ENCODE results near the gene CACNA1C.

The CACNA1C gene

GRCh38 chr12:2669560-2669959, 616.8 kb downstream of the CACNA1C start:
- FAIRE-seq (no peak), DNase-seq (ENCODE audit: insufficient read length, low spot score) (no peak)
- TF ChIP-seq, protein P1, sequence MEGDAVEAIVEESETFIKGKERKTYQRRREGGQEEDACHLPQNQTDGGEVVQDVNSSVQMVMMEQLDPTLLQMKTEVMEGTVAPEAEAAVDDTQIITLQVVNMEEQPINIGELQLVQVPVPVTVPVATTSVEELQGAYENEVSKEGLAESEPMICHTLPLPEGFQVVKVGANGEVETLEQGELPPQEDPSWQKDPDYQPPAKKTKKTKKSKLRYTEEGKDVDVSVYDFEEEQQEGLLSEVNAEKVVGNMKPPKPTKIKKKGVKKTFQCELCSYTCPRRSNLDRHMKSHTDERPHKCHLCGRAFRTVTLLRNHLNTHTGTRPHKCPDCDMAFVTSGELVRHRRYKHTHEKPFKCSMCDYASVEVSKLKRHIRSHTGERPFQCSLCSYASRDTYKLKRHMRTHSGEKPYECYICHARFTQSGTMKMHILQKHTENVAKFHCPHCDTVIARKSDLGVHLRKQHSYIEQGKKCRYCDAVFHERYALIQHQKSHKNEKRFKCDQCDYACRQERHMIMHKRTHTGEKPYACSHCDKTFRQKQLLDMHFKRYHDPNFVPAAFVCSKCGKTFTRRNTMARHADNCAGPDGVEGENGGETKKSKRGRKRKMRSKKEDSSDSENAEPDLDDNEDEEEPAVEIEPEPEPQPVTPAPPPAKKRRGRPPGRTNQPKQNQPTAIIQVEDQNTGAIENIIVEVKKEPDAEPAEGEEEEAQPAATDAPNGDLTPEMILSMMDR (IDR thresholded peaks at IDR 0.05; ENCODE audit: insufficient read depth, missing control alignments), result no peak

GRCh38 chr12:2672863-2673262, 620.1 kb downstream of the CACNA1C start:
- TF ChIP-seq, protein P1 (IDR thresholded peaks at IDR 0.05; ENCODE audit: insufficient read depth, missing control alignments), result no peak
- DNase-seq (ENCODE audit: insufficient read length, low spot score) (no peak), FAIRE-seq (no peak)

- DNase-seq (ENCODE audit: insufficient read length, low spot score) (no peak), FAIRE-seq (no peak)
- TF ChIP-seq, protein P1 (IDR thresholded peaks at IDR 0.05; ENCODE audit: insufficient read depth, missing control alignments), result no peak
Observed at GRCh38 chr12:2673966-2674810, 621.4 kb downstream of the CACNA1C start.

- DNase-seq (ENCODE audit: insufficient read length, low spot score) (no peak), FAIRE-seq (no peak)
- TF ChIP-seq, protein P1 (IDR thresholded peaks at IDR 0.05; ENCODE audit: insufficient read depth, missing control alignments), result no peak
Observed at GRCh38 chr12:2675776-2676175, 623.0 kb downstream of the CACNA1C start.

DNA sequence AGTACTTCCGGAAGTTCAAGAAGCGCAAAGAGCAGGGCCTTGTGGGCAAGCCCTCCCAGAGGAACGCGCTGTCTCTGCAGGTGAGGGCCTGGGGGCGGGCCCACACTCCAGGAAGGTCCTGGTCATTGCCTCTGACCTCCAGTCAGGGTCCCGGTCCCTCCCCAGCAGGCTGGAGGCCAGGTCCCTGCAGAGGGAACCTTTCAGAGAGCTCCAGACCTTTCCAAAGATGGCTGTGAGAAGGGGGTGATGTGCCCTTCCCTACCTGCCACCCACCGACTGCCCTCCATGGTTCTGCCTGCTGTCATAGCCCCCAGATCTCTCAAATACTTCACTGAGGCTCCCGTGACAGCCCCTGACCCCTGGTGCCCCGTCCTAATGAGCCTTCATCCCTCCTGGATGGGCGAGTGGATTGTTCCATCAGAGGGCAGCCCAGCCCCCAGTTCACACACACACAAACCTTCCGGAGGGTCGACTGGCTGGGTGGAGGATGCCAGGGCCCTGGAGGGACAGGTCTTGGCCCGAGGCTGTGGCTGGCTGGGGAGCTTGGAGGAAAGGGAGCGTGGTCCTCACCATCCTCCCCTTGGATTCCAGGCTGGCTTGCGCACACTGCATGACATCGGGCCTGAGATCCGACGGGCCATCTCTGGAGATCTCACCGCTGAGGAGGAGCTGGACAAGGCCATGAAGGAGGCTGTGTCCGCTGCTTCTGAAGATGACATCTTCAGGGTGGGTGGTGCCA, 624.5 kb downstream of the CACNA1C start:
- TF ChIP-seq, protein P1 (IDR thresholded peaks at IDR 0.05; ENCODE audit: insufficient read depth, missing control alignments), result no peak
- DNase-seq (ENCODE audit: insufficient read length, low spot score) (no peak), FAIRE-seq (no peak)

- TF ChIP-seq, protein P1 (IDR thresholded peaks at IDR 0.05; ENCODE audit: insufficient read depth, missing control alignments), result no peak
- no peak for DNase-seq (ENCODE audit: insufficient read length, low spot score)
- FAIRE-seq, result no peak
Observed at GRCh38 chr12:2678426-2678825, 625.6 kb downstream of the CACNA1C start.

Measured in D721Med (cell line).